ENCODE data around the gene PDGFA. TPM values are rescaled to one million over a fixed set of nuclear protein-coding genes. Genes with fewer than 3 reads are reported as not detected.
A peak's percentile ranks its signal among the peaks of the same experiment; 100 is the strongest.

Gene PDGFA
- total RNA-seq, 2 experiments from 2014 or later: 16.7 to 18.8 TPM

DNA sequence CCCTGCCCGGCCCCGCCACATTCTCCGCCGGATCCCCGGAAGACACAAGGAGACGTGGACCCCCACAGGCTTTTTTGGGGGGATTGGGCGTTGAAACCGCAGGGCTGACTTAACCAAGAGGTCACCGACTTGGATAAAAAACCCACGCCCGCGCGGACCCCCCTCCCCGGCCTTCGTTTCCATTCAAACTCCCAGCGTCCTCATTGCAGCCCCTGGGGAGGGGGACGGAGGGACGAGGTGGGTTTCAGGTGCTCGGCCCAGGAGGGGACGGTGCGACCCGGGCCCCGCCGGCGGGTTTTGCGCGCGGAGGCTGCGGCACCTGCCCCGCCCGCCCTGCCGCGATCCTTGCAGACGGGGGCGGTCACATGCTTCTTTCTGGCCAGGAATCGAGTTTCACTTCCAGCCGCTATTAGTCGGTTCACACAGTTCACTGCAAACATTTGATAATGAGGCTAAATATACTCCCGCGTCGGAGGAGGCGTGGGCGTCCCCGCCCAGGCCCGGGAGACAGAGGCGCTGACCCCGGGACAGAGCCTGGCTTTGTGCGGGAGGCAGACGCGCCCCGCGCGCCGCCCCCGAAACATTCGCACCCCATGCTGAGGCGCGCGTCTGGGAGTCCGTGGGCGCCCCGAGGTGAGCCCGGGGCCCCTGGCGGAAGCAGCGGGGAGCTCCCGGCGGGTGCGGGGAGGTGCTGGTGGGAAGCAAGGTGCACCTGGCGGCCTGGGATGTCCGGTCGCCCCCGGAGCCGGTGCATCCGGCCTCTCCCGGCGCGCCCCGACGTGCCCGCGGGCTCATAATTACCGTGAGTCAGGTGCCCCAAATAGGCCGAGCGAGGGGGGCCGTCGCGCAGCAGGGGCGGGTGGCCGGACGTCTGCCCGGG lies 2.7 kb upstream of the PDGFA start:
- TF ChIP-seq, protein P1, sequence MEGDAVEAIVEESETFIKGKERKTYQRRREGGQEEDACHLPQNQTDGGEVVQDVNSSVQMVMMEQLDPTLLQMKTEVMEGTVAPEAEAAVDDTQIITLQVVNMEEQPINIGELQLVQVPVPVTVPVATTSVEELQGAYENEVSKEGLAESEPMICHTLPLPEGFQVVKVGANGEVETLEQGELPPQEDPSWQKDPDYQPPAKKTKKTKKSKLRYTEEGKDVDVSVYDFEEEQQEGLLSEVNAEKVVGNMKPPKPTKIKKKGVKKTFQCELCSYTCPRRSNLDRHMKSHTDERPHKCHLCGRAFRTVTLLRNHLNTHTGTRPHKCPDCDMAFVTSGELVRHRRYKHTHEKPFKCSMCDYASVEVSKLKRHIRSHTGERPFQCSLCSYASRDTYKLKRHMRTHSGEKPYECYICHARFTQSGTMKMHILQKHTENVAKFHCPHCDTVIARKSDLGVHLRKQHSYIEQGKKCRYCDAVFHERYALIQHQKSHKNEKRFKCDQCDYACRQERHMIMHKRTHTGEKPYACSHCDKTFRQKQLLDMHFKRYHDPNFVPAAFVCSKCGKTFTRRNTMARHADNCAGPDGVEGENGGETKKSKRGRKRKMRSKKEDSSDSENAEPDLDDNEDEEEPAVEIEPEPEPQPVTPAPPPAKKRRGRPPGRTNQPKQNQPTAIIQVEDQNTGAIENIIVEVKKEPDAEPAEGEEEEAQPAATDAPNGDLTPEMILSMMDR (IDR thresholded peaks at IDR 0.05): no peak
- ChIA-PET POLR2A (no interaction called here), CTCF (no interaction called here)
- Mint-ChIP-seq H3K4me3 (no peak overlapping the region), H3K27me3 (peaks cover 29% of the 10 kb centered on the region), H3K9me3 (no peaks in the 10 kb centered on the region), H3K36me3 (ENCODE audit: low read depth) (no peaks in the 10 kb centered on the region), H3K27ac (no peak overlapping the region), H3K4me1 (ENCODE audit: low read depth) (peaks cover 5% of the 10 kb centered on the region)
- ATAC-seq: peak; percentile 31
- peak; percentile 61 for DNase-seq
- intact Hi-C loops (cut with micrococcal nuclease): no loop called here

DNA sequence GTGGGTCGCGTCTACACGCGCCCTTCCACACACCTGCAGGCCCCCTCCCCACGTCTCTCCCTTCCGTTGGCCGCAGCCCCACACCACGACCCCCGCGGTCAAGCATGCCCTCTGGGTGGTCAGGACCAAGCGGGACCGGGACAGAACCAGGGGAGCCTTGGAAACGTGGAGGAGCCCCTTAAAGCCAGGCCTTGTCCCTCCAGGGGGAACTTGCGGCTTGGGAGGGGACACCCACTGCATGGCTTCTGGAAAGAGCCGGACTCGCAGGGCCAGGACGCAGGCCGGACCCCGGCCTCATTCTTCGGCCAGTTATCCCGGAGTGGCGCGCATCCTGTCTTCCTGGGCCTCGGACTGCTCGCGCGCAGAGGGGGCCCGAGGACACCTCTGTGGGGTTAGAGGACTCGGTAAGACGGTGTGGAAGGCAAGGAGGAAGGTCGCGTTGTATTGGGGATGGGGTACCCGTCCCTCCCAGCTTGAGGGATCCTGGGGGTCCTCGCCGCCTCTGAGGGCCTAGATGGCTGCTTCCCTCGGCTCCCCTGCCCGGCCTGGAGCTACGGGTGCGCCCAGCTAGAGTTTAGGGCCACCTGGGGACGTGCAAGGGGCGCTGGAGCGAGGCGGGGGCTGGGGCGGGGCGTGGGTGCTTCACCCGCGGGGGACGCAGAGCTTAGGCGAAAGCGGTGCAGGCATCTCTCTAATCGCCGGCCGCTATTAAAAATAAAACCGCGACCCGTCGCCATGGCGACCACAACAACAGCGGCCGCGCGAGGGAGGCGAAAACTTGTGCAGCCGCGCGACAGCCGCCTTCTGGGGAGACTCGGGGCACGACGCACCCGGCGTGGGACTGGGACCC lies 1.8 kb upstream of the PDGFA start:
- peak overlapping the region; percentile 24 for H3K4me3 Mint-ChIP-seq
- H3K27ac Mint-ChIP-seq: no peak overlapping the region
- DNase-seq (peak; percentile 47), ATAC-seq (no peak)
- CTCF ChIA-PET: no interaction called here
- H3K4me1 Mint-ChIP-seq (ENCODE audit: low read depth): peaks cover 5% of the 10 kb centered on the region
- peaks cover 29% of the 10 kb centered on the region for H3K27me3 Mint-ChIP-seq
- no peaks in the 10 kb centered on the region for H3K9me3 Mint-ChIP-seq
- intact Hi-C loops (cut with micrococcal nuclease): no loop called here
- POLR2A ChIA-PET: no interaction called here
- TF ChIP-seq, protein P1 (IDR thresholded peaks at IDR 0.05): no peak
- H3K36me3 Mint-ChIP-seq (ENCODE audit: low read depth): no peaks in the 10 kb centered on the region

GRCh38 chr7:520503-521161 lies 986 bp upstream of the PDGFA start:
- Mint-ChIP-seq H3K4me3 (peak overlapping the region; percentile 24), H3K27ac (no peak overlapping the region), H3K27me3 (peaks cover 32% of the 10 kb centered on the region), H3K36me3 (ENCODE audit: low read depth) (no peaks in the 10 kb centered on the region), H3K4me1 (ENCODE audit: low read depth) (peaks cover 10% of the 10 kb centered on the region), H3K9me3 (no peaks in the 10 kb centered on the region)
- ChIA-PET CTCF (interaction anchor here (1.2 to 1.3 kb wide), 2 partner anchors 93 to 198 kb away, joined by 3 to 4 read pairs; no protein-coding TSS in a partner anchor), POLR2A (no interaction called here)
- intact Hi-C loops (cut with micrococcal nuclease): no loop called here
- ATAC-seq (no peak), DNase-seq (peak; percentile 24)
- TF ChIP-seq, protein P1 (IDR thresholded peaks at IDR 0.05): no peak

DNA sequence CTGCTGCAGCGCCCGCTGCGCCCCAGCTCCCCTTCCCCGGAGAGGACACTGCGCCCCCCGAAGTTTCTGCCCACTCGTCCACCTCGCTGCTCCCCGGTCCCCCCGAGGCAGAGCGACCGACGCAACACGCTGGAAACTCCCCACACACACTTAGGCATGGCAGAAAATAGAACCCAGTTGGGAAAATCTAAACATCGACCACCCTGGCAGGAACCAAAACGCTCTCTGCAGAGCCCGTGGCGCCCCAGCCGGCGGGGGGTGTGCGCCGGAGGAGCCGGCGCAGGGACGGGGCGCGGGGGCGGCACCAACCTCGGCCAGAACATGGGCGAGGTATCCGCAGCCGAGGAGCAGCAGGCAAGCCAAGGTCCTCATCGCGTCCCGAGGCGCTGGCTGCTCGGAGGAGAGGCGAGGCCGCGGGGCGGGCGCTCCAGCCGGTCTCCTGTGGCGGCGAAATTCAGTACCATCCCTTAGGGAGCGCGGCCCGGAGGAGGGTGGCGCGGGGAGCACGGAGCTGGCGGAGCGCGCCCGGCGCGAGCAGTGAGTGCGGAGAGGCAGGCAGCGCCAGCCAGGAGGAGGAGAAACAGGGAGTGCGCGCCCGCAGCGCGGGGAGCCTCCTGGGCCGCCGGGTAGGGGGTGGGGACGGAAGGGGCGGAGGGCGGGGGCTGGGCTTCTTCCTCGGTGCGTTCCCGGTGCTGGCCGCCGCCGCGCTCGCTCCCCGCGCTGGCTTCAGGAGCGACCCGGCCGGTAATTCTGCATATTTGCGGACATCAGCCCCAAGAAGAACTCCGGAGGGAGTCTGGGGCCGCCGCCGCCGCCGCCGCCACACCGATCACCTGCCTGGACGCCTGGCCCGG lies 789 bp downstream of the PDGFA start:
- ATAC-seq (peak; percentile 15), DNase-seq (peak; percentile 58)
- ChIA-PET CTCF (interaction anchor here (1.1 kb wide), 1 partner anchor 186 kb away, joined by 5 read pairs; no protein-coding TSS in a partner anchor), POLR2A (interaction anchor here (0.8 to 0.9 kb wide), 2 partner anchors 85 to 156 kb away, joined by 3 read pairs; no protein-coding TSS in a partner anchor)
- intact Hi-C loops (cut with micrococcal nuclease): no loop called here
- Mint-ChIP-seq H3K27me3 (peaks cover 29% of the 10 kb centered on the region), H3K27ac (peak overlapping the region; percentile 63), H3K36me3 (ENCODE audit: low read depth) (no peaks in the 10 kb centered on the region), H3K4me1 (ENCODE audit: low read depth) (peaks cover 14% of the 10 kb centered on the region), H3K9me3 (no peaks in the 10 kb centered on the region), H3K4me3 (peak overlapping the region; percentile 81)
- TF ChIP-seq, protein P1 (IDR thresholded peaks at IDR 0.05): no peak

Measured in activated CD8-positive, alpha-beta T cell treated with anti-CD3 and anti-CD28 coated beads for 36 hours (primary cell).